ENCODE results near the gene PTH1R.

Gene PTH1R

DNA sequence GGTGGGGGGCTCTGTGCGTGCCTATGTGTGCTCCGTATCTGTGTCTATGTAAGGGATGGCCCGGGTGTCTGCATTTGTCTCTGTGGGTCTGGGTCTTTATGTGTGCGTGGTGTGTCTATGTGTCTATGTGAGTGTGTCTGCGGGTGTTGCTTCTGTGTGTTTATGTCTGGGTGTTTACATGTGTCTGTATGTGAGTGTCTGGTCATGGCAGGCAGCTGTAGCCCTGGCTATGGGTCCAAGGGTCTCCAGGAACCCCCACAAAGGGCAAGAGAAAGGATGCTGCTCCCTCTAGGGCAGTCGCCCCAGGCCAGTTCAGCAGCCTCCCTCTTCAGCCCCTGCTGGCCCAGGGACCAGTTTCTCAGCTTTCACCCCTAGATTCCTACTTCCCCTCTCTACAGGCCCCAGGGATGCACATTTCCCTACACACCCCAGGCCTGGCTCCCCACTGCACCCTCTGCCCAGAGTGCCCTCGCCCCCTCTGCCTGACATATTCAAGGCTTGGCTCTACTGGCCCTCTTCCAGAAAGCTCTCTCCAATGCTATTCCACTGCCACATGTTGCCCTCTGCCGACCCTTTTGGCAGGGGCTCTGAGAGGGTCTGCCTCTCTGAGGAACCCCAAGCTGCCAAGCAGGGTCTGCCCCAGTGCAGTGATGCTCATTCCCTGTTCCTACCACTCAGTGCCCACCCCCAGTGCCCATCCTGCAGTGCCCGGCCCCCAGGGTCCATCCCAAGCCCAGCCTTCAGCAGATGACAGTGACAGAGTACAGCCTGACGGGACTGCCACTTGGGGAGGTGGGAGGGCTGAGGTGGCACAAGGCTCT, 13.2 kb upstream of the PTH1R start:
- DNase-seq (ENCODE audit: low read depth), result no peak

DNA sequence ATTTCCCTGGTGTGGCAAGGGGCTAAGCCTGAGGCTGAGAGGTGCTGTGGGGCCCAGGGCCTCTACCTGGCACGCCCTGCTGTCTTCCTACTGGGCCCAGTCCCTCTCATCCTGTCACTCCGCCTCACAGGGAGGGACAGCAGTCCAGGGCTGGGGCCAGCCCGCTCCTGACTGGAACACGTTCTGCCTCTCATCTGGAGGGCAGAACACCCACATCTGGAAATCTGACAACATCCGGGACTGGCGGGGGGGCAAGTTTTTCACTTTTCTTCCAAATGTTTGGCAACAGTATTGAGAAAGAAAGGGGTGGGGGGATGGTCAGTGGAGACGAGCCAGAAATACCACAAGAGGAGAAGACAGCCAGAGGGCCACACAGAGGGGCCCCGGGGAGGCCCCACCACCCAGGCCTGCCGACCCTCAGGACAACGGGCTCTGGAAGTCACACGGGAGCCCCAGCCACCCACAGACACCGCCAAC, 12.5 kb upstream of the PTH1R start:
- no peak for DNase-seq (ENCODE audit: low read depth)

DNA sequence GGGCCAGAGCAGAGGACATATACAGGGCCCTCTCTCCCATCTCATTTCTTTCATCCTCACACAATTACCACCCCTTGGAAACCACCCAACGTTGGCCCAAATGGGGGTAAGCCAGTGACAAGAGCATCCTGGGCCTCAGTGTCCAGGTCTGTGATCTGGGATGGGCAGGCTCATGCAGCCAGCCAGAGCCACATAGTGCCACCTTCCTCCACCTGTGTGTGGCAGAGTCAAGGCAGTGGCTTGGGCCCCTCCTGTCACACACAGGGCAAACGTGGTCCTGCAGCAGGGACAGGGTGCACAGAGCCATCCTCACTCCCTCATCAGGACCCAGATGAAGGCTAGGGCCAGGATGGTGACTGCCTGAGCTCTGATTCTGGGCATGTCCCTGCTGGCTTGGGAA, 12.0 kb upstream of the PTH1R start:
- no peak for DNase-seq (ENCODE audit: low read depth)

DNA sequence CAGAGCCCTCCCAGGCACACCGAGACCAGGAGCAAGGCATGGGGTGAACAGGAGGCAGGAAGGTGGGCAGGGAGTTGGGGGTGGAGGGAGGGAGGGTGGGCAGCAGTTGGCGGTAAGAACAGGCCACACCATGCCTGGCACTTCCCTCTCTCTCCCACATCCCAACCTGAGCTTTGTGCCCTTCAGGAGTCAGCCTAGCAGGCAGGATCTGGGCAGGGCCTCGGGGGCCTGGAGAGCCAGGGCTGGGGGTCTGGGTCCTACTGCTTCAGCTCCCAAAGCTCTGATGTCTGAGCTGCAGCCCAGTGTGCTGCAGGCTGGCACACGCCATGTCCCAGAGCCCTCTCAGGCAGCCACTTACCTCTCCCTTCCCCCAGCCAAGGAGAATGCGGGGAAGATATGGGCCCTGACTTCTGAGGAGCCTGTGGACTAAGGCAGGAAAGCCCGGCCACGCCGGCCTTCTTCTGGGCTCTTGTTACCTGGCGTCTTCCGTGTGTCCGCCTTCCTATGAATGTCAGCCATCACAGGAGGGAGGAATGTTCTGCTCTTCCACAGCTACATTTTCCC, 11.4 kb upstream of the PTH1R start:
- no peak for DNase-seq (ENCODE audit: low read depth)

DNA sequence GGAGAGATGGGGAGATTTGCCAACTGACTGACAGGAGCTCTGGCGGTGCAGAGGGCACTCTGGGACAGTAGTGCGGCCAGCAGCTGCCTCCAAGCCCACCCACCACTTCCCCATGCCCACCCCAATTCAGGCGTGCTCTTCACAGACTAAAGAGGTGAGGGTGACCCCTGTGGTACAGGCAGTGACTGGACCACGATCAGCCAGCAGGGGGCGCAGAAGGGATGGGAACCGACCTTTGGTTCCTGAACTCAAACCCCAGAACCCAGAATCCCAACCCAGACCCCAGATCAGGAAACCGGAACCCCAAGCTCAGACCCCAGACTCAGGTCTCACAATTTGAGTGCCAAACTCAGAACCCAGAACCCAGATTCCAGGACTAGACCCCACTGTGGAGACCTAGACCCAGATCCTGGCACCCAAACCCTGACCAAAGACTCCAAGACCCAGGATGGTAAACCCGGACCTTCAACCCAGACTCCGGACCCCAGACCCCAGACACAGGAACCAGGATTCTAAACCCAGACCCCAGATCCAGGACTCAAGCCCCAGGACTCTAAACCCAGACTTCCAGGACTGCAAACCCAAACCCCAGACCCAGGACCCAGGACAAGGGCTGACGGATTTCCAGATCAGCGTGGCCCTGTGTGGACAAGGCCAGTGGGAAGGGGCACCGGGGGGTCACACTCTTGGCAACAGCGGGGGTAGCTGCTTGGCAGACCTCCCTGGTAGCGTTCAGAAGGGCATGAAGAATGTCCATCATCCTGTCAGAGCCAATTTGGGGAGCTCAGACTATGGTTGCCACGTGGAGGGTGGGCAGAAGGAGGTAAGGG, 10.6 kb upstream of the PTH1R start:
- DNase-seq (ENCODE audit: low read depth), result peak; percentile 72

DNA sequence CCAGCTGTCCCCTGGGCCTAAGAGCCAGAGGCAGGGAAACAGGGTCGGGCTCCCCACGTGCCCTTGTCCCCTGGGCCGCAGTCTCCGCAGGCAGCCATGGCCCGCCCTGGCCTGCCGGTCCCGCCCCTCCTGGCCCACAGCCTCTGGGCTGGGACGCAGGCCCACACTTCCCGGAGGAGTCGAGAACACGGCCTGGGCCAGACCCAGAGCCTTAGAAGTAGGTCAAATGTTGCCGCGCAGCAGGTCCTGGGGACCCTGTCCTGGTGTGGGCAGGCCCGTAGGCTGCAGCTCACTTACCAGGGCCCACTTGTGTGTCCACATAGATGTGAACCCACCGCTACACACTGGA, 10.0 kb upstream of the PTH1R start:
- no peak for DNase-seq (ENCODE audit: low read depth)

GRCh38 chr3:46868287-46868686, 9.2 kb upstream of the PTH1R start:
- DNase-seq (ENCODE audit: low read depth), result no peak

DNA sequence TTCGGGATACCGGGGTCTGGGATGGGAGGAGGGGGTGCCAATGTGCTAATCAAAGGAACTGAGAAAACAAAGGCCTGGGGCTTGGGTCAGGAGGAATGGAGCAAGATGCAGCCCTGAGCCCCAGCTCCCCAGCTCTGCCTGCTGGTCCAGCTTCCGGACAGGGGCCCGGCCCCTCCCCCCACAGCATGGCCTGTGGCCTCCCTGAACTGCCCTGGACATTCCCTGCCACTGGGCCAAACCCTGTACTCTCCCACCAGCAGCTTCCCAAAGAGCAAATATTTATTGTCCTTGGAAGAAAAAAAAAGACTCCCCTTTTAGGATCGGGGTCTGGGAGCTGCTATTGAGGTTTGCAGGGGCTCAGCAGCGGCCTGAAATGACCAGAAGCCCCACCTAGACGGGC, 8.6 kb upstream of the PTH1R start:
- no peak for DNase-seq (ENCODE audit: low read depth)

DNA sequence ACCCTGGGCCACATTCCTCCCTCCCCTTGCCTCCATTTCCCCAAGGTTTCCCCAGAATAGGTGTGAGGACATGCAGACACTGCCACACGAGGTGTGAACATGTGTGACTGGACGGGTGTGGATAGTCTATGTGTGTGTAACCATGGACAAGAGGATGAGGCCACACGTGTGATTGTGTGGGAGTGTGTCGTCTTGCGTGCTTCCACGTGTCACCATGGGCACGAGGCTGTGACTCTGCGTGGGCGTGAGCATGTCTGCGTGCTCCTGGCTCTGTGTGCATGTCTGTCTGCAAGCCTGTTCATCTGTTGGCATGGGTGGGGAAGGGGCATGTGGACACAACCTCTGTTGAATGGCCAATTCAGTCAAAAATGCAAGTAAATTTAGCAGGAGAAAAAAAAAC, 8.1 kb upstream of the PTH1R start:
- DNase-seq (ENCODE audit: low read depth), result no peak

GRCh38 chr3:46870651-46871050, 6.9 kb upstream of the PTH1R start:
- no peak for DNase-seq (ENCODE audit: low read depth)

- DNase-seq (ENCODE audit: low read depth), result no peak
These were observed 6.3 kb upstream of the PTH1R start for GRCh38 chr3:46871222-46871621.

DNA sequence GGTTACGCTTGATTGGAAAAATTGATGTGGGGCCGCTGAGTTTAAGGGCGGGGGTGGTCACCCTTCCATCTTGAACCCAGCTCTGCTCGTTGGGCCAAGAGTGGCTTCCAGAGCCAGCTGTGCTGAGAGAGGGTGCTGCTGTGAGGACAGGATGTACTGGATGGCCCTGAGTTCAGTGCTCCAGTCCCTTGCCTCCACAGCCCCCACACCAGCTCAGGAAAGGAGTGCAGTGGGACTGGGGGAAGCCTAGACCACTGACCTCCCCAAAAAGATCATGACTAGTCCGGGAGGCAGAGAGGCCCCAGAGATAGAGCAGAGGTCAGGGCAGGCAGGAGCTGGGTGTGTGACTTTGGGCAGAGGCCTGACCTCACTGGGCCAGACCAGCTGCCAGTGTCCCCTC, 4.0 kb upstream of the PTH1R start:
- DNase-seq (ENCODE audit: low read depth), result no peak

DNA sequence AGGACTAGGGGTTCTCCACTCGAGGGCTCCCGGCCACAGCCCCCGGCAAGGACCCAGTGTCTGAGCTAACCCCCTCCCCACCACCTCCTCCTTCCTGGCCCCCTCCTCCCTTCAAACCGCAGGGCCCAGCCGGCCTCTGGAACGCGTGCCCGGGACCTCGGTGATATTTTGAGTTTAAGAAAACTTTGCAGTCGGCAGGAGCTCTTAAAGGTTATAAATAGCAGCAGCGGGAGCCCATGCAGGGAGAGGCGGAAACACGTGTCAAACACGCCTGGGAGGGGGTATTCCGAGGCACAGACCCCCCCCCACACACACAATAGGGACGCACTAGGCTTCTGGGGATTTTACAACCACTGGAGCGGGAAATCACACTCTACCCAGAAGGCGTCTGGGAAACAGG, 3.1 kb upstream of the PTH1R start:
- no peak for DNase-seq (ENCODE audit: low read depth)

- DNase-seq (ENCODE audit: low read depth), result no peak
These were observed 2.0 kb upstream of the PTH1R start for GRCh38 chr3:46875560-46875959.

DNA sequence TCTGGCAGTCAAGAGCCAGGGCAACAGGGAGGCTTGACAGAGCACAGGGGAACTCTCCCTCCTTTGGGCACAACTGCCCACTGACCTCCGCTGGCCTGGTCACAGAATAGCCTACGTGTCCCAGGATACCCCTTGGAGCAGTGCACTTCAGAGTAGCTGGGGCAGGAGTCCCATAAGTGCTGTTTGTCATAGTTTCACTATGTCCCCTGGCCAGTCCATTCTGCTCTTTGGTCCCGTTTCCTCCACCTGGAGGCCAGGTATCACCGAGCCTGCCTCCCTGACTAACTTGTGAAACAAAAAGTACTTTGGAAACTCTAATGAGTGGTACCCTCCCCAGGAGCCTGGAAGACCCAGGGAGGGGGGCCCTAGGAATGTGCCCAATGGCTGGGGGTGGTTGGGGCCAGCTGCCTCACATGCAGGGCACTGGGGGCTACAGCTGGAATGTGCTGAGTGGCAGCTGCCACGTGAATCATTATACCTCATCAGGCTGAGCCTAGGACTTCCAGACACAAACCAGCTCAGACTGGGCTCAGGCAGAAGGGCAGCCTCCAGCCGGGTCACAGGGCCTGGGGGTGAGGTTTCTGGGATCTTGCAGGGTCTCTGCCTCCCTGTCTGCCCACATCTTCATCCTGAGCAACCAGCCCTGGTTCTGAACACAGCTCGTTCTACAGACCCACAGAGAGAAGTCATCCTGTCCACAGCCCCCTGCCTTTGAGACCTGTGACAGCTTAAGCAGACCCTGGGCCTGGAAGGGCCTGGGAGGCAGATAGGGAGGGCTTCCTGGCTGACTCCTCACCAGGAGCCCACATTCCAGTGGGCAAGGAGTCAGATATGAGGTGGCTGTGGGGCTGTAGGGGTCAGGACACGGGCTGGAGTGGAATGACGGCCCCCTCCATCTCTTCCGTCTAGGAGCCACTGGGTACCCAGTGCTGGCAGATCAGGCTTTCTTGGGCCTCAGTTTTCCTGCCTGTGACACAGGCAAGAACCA, 914 bp upstream of the PTH1R start:
- DNase-seq (ENCODE audit: low read depth), result no peak

GRCh38 chr3:46878781-46879436, 1.4 kb downstream of the PTH1R start:
- DNase-seq (ENCODE audit: low read depth), result no peak

- no peak for DNase-seq (ENCODE audit: low read depth)
These were observed 3.5 kb downstream of the PTH1R start for GRCh38 chr3:46880884-46881595.

DNA sequence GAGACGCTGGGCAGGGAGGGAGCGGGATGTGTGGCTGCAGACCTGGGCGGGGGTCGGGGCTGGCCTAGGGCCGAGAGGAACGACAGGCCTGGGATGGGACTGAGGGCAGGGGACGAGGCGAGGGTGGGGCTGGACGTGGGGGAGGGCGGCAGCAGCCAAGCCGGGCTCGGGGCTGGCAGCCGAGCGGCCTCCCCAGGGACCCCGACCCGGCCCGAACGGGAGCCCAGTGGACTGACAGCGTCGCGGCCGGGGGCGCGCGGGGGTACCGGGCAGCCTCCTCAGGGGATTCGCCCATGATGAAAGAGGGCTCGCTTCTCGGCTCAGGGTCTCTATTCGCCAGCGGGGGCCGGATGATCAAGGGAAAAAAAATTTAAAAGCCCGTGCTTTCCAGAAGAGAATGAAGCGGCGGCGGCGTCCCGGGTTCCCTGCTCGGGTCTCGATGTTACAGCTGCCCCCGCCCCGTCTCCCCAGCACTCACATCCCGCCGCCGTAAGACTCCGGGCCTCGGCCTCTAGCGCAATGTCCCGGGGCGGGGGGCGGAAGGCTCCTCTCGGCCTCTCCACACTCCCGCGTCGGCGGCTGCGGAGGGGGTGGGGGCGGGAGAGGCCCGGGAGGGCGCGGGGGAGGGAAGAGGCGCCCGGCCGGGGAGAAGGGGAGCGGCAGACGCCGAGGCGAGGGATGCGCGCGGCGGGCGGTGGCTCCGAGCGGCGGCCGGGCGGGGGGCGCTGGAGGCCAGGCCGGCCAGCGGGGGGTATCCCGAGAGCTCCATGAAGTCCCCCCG, 4.3 kb downstream of the PTH1R start:
- no peak for DNase-seq (ENCODE audit: low read depth)

- no peak for DNase-seq (ENCODE audit: low read depth)
These were observed 5.0 kb downstream of the PTH1R start for GRCh38 chr3:46882377-46883053.
